H1 (cell line): Measurements from ENCODE around the gene LEKR1. TPM values are rescaled to one million over a fixed set of nuclear protein-coding genes. Genes with fewer than 3 reads are reported as not detected.
A peak's percentile ranks its signal among the peaks of the same experiment; 100 is the strongest.

Source experiments
- ATF3 ChIP-seq: IDR thresholded peaks from 2 replicates; pipeline ENCODE4 v1.6.1; 2011; ENCODE audit warnings: low read depth, mild to moderate bottlenecking, low read length; ENCODE audit not compliant: insufficient read depth
- BACH1 ChIP-seq: IDR thresholded peaks from 2 replicates; pipeline ENCODE4 v1.6.1; 2012; ENCODE audit warnings: low read length, improper control_type of control experiment
- BRCA1 ChIP-seq: IDR thresholded peaks from 2 replicates; pipeline ENCODE4 v1.6.1; 2012; ENCODE audit warnings: low read depth, low read length, improper control_type of control experiment
- CEBPB ChIP-seq: IDR thresholded peaks from 2 replicates; pipeline ENCODE4 v1.6.1; 2012; ENCODE audit warnings: low read depth, low read length
- CHD2 ChIP-seq: IDR thresholded peaks from 2 replicates; pipeline ENCODE4 v1.6.1; 2012; ENCODE audit warnings: low read length, improper control_type of control experiment
- CTCF ChIP-seq, 3 experiments: IDR thresholded peaks; 1 replicate in 2 of 3; 2 replicates in 1 of 3; pipeline versions ENCODE4 v1.5.1 to v1.6.1; 2011; ENCODE audit warnings: low read length in 3 of 3, mild to moderate bottlenecking in 3 of 3, inconsistent platforms in 2 of 3, low read depth in 1 of 3, moderate library complexity in 1 of 3; ENCODE audit not compliant: insufficient read depth in 1 of 3; ENCODE audit errors: control extremely low read depth in 1 of 3
- E2F6 ChIP-seq: IDR thresholded peaks from 2 replicates; pipeline ENCODE4 v1.6.1; 2012; ENCODE audit warnings: inconsistent platforms
- EGR1 ChIP-seq: IDR thresholded peaks from 2 replicates; pipeline ENCODE4 v1.6.1; 2011; ENCODE audit warnings: low read depth, low read length, borderline replicate concordance
- HDAC6 ChIP-seq: IDR thresholded peaks from one replicate; pipeline ENCODE4 v1.7.1; 2012; ENCODE audit warnings: low read depth, mild to moderate bottlenecking, inconsistent platforms, low read length, moderate library complexity
- MAX ChIP-seq: IDR thresholded peaks from 2 replicates; pipeline ENCODE4 v1.6.1; 2012; ENCODE audit warnings: inconsistent platforms
- RAD21 ChIP-seq, 2 experiments: IDR thresholded peaks in 1 of 2; conservative IDR thresholded peaks in 1 of 2; 2 replicates each; pipeline ENCODE4 v1.6.1; 2011; ENCODE audit warnings: low read depth in 2 of 2, low read length in 2 of 2, improper control_type of control experiment in 1 of 2, inconsistent platforms in 1 of 2, mild to moderate bottlenecking in 1 of 2, moderate library complexity in 1 of 2
- RBBP5 ChIP-seq: IDR thresholded peaks from 2 replicates; pipeline ENCODE4 v1.7.1; 2012; ENCODE audit warnings: low read depth, mild to moderate bottlenecking, inconsistent platforms, low read length, moderate library complexity, borderline replicate concordance
- SIN3A ChIP-seq, 2 experiments: IDR thresholded peaks in 1 of 2; conservative IDR thresholded peaks in 1 of 2; 2 replicates each; pipeline ENCODE4 v1.6.1; 2011 to 2012; ENCODE audit warnings: low read length in 2 of 2, improper control_type of control experiment in 1 of 2, low read depth in 1 of 2, mild to moderate bottlenecking in 1 of 2
- SIRT6 ChIP-seq: IDR thresholded peaks from one replicate; pipeline ENCODE4 v1.7.1; 2012; ENCODE audit warnings: low read length, inconsistent platforms
- SIX5 ChIP-seq: IDR thresholded peaks from 2 replicates; pipeline ENCODE4 v1.6.1; 2011; ENCODE audit warnings: mild to moderate bottlenecking, low read depth, low read length
- SP1 ChIP-seq: IDR thresholded peaks from 2 replicates; pipeline ENCODE4 v1.6.1; 2011; ENCODE audit warnings: low read depth, low read length
- SP4 ChIP-seq: IDR thresholded peaks from 2 replicates; pipeline ENCODE4 v1.6.1; 2012; ENCODE audit warnings: low read length, inconsistent platforms
- SRF ChIP-seq: IDR thresholded peaks from 2 replicates; pipeline ENCODE4 v1.6.1; 2011; ENCODE audit warnings: mild to moderate bottlenecking, low read depth, low read length, moderate library complexity
- TAF1 ChIP-seq: IDR thresholded peaks from 2 replicates; pipeline ENCODE4 v1.6.1; 2011; ENCODE audit warnings: mild to moderate bottlenecking, low read depth, low read length
- TBP ChIP-seq: IDR thresholded peaks from 2 replicates; pipeline ENCODE4 v1.6.1; 2011; ENCODE audit warnings: low read depth, low read length, improper control_type of control experiment
- polyA plus RNA-seq, 7 experiments: library from polyadenylated mRNA; depleted of rRNA in 3 of 7; stranded (reverse) in 5 of 7; unstranded in 2 of 7; fragments of >200 nt in 5 of 7; fragments of 200-250 nt in 2 of 7; gene quantifications; 1 replicate in 5 of 7; 2 replicates in 1 of 7; 4 replicates in 1 of 7; pipeline versions ENCODE4 v1.2.1 to v1.2.3, GENCODE V29; 2011 to 2013; ENCODE audit warnings: missing spikeins in 2 of 7, mixed read lengths in 2 of 7
- total RNA-seq: library from RNA; stranded (reverse); fragmentation: NEBNext Ultra II Directional; extraction: Animal tissue kit (Norgen Biotek cat#: 25700); gene quantifications from 2 replicates; pipeline ENCODE4 v1.2.1, GENCODE V29; 2021

Gene LEKR1
- total and polyA plus RNA-seq, 2 of the 8 experiments (the other 6 are each of a cell fraction or from before 2014, with no cell fraction given) = 0.08 TPM; not detected in 1

- TF ChIP-seq RBBP5 = peak; percentile 52; the same call in 1 of the 2 replicates
- TF ChIP-seq CEBPB = no peak
- TF ChIP-seq E2F6 = peak; percentile 95
- TF ChIP-seq EGR1 = no peak
- TF ChIP-seq HDAC6 = no peak
- no peak for TF ChIP-seq RAD21 (IDR thresholded peaks at IDR 0.05 in 1 of 2, conservative IDR thresholded peaks at IDR 0.05 in 1 of 2; ENCODE audit: low read depth in 2 of 2, low read length in 2 of 2)
- peak; percentile 83 for TF ChIP-seq MAX
- no peak for TF ChIP-seq CTCF (IDR thresholded peaks at IDR 0.05; ENCODE audit: control extremely low read depth in 1 of 3, insufficient read depth in 1 of 3, low read depth in 1 of 3, low read length in 3 of 3)
- peak; percentile 48; the same call in 1 of the 2 replicates for TF ChIP-seq TAF1
- no peak for TF ChIP-seq SP1
- no peak for TF ChIP-seq BRCA1
- TF ChIP-seq SIX5 = no peak
- TF ChIP-seq BACH1 = peak; percentile 26; the same call in 1 of the 2 replicates
- no peak for TF ChIP-seq CHD2
- no peak for TF ChIP-seq ATF3
- no peak for TF ChIP-seq SRF
- TF ChIP-seq SP4 = no peak
- TF ChIP-seq SIRT6 = no peak
- TF ChIP-seq TBP = no peak; the same call in 1 of the 2 replicates
- TF ChIP-seq SIN3A (conservative IDR thresholded peaks at IDR 0.05 in 1 of 2, IDR thresholded peaks at IDR 0.05 in 1 of 2; ENCODE audit: low read depth in 1 of 2, low read length in 2 of 2) = peak in 1 of 2 experiments; percentile 74; a peak in 1 of 4 replicates
Observed at GRCh38 chr3:156826144-156826895, at the start of gene LEKR1 (continued).
